Karpas-422 (cell line): Measurements from ENCODE around the gene CNIH3. TPM values are rescaled to one million over a fixed set of nuclear protein-coding genes. Genes with fewer than 3 reads are reported as not detected.

ENCODE experiments used
- DNase-seq: peaks from one replicate; pipeline ENCODE4 v3.0.0-alpha.2; 2015
- H2AFZ ChIP-seq: fragments of 200-600 bp; sonication (generic); 2 replicates; pipeline ENCODE4 v1.6.1; 2014; ENCODE audit warnings: antibody characterized with exemption, low read length, mixed read lengths
- H3K27ac ChIP-seq: fragments of 200-600 bp; sonication (generic); 2 replicates; pipeline ENCODE4 v1.5.1; 2014; ENCODE audit warnings: mild to moderate bottlenecking, low read length, moderate library complexity
- H3K27me3 ChIP-seq: fragments of 200-600 bp; sonication (generic); 2 replicates; pipeline ENCODE4 v1.6.1; 2014; ENCODE audit warnings: low read length, mixed read lengths
- H3K36me3 ChIP-seq: fragments of 200-600 bp; sonication (generic); 2 replicates; pipeline ENCODE4 v1.6.1; 2014; ENCODE audit warnings: low read length, mixed read lengths; ENCODE audit not compliant: insufficient read depth
- H3K4me1 ChIP-seq: fragments of 200-600 bp; sonication (generic); 2 replicates; pipeline ENCODE4 v1.6.1; 2014; ENCODE audit warnings: mild to moderate bottlenecking, low read length, mixed read lengths
- H3K4me2 ChIP-seq: fragments of 200-600 bp; sonication (generic); 2 replicates; pipeline ENCODE4 v1.6.1; 2014; ENCODE audit warnings: low read length, low read depth, mild to moderate bottlenecking; ENCODE audit not compliant: poor library complexity, severe bottlenecking
- H3K4me3 ChIP-seq: fragments of 200-600 bp; sonication (generic); 2 replicates; pipeline ENCODE4 v1.5.1; 2014; ENCODE audit warnings: mild to moderate bottlenecking, antibody characterized with exemption, low read length, mixed read lengths
- H3K79me2 ChIP-seq: fragments of 200-600 bp; sonication (generic); 2 replicates; pipeline ENCODE4 v1.6.1; 2014; ENCODE audit warnings: mild to moderate bottlenecking, low read length, mixed read lengths
- H3K9ac ChIP-seq: fragments of 200-600 bp; sonication (generic); 2 replicates; pipeline ENCODE4 v1.6.0; 2014; ENCODE audit warnings: low read length
- H3K9me2 ChIP-seq: fragments of 200-600 bp; sonication (generic), shearing (Covaris generic); replicated peaks from 2 replicates; pipeline ENCODE4 v1.6.0; 2014; ENCODE audit warnings: mild to moderate bottlenecking, low read length, moderate library complexity; ENCODE audit not compliant: insufficient read depth
- H3K9me3 ChIP-seq: fragments of 300-700, 200-600 bp; sonication (generic); 2 replicates; pipeline ENCODE4 v1.6.1; 2014; ENCODE audit warnings: low read length, mixed read lengths
- H4K20me1 ChIP-seq: fragments of 200-600 bp; sonication (generic); 2 replicates; pipeline ENCODE4 v1.6.1; 2014; ENCODE audit warnings: mild to moderate bottlenecking, antibody characterized with exemption, low read length, low read depth; ENCODE audit not compliant: insufficient read depth
- total RNA-seq: library from RNA; depleted of rRNA; stranded (reverse); fragments of >200 nt; shearing (Covaris generic); gene quantifications from 2 replicates; pipeline ENCODE4 v1.2.3, GENCODE V29; 2014; ENCODE audit warnings: low replicate concordance

CNIH3 gene
- total RNA-seq, 1 experiment from 2014 or later: 4.7 TPM

- no peaks in the 10 kb centered on the region for H3K9me2 ChIP-seq
- H3K27me3 ChIP-seq: no peaks in the 10 kb centered on the region
- no peaks in the 10 kb centered on the region for H3K4me1 ChIP-seq
- no peaks in the 10 kb centered on the region for H3K79me2 ChIP-seq
- no peaks in the 10 kb centered on the region for H3K9me3 ChIP-seq
- no peaks in the 10 kb centered on the region for H3K36me3 ChIP-seq
- H2AFZ ChIP-seq: no peak overlapping the region
- no peak overlapping the region for H3K4me2 ChIP-seq
- no peak overlapping the region for H3K4me3 ChIP-seq
- no peaks in the 10 kb centered on the region for H4K20me1 ChIP-seq
- H3K9ac ChIP-seq: no peak overlapping the region
- H3K27ac ChIP-seq: no peak overlapping the region
- DNase-seq: no peak
Observed at GRCh38 chr1:224619209-224619608, 3.1 kb downstream of the CNIH3 start.

DNA sequence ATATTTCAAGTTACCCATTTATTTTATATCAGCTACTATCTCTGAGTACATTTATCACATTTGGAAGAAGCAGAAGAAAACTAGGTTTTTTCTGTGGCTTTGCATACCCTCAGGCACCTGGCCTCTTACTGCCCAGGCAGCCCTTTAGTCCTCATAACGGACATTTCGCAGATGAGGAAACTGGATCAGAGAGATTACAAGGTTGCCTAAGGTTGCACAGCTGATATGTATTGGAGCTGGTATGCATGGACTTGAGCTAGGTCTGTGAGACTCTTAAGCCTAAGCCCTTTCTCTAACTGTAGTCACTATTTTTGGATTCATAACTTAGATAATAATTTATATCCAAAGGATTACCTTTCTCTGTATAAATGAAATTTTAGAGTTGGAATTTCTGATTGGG lies 4.0 kb downstream of the CNIH3 start:
- Histone ChIP-seq H3K4me3 (no peak overlapping the region), H3K36me3 (no peaks in the 10 kb centered on the region), H4K20me1 (no peaks in the 10 kb centered on the region), H3K4me2 (no peak overlapping the region), H3K9me2 (no peaks in the 10 kb centered on the region), H3K9ac (no peak overlapping the region), H2AFZ (no peak overlapping the region), H3K79me2 (no peaks in the 10 kb centered on the region), H3K27me3 (no peaks in the 10 kb centered on the region), H3K9me3 (no peaks in the 10 kb centered on the region), H3K27ac (no peak overlapping the region), H3K4me1 (no peaks in the 10 kb centered on the region)
- no peak for DNase-seq

GRCh38 chr1:224621813-224622682 lies 5.9 kb downstream of the CNIH3 start:
- no peaks in the 10 kb centered on the region for H3K9me3 ChIP-seq
- no peak overlapping the region for H3K9ac ChIP-seq
- H2AFZ ChIP-seq: no peak overlapping the region
- no peak for DNase-seq
- H3K36me3 ChIP-seq: no peaks in the 10 kb centered on the region
- H4K20me1 ChIP-seq: no peaks in the 10 kb centered on the region
- H3K4me2 ChIP-seq: no peak overlapping the region
- no peaks in the 10 kb centered on the region for H3K27me3 ChIP-seq
- no peak overlapping the region for H3K4me3 ChIP-seq
- H3K4me1 ChIP-seq: no peaks in the 10 kb centered on the region
- no peaks in the 10 kb centered on the region for H3K9me2 ChIP-seq
- H3K79me2 ChIP-seq: no peaks in the 10 kb centered on the region
- H3K27ac ChIP-seq: no peak overlapping the region

- no peaks in the 10 kb centered on the region for H3K36me3 ChIP-seq
Observed at GRCh38 chr1:224622831-224623230, 6.7 kb downstream of the CNIH3 start.

DNA sequence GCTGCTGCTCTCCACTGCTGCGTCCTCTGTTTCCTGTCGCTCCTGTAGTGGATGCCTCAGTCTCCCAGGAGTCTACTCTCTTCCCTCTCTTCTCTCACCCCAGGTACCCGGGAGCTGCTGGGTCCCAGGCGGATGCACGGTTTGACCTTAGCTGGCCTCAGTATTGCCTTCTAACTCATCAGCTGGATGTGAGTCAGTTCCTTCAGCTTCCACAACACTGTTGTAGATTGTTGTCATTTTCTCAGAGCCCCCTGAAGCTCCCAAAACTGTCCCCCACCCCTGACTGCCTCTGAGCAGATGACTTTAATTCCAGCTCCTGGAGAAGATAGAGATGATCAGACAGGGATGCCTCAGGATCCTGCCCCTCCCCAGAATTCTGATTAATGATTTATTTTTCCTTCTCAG lies 7.2 kb downstream of the CNIH3 start:
- DNase-seq: no peak
- no peaks in the 10 kb centered on the region for H3K4me1 ChIP-seq
- no peaks in the 10 kb centered on the region for H3K27me3 ChIP-seq
- no peaks in the 10 kb centered on the region for H4K20me1 ChIP-seq
- H3K79me2 ChIP-seq: no peaks in the 10 kb centered on the region
- no peaks in the 10 kb centered on the region for H3K9me3 ChIP-seq
- H3K9ac ChIP-seq: no peak overlapping the region
- H3K4me2 ChIP-seq: no peak overlapping the region
- no peak overlapping the region for H3K4me3 ChIP-seq
- no peaks in the 10 kb centered on the region for H3K9me2 ChIP-seq
- H3K27ac ChIP-seq: no peak overlapping the region
- no peak overlapping the region for H2AFZ ChIP-seq
- H3K36me3 ChIP-seq: no peaks in the 10 kb centered on the region

More at GRCh38 chr1:224622831-224623230, 6.7 kb downstream of the CNIH3 start:
- H3K9ac ChIP-seq: no peak overlapping the region
- no peaks in the 10 kb centered on the region for H3K9me3 ChIP-seq
- H3K4me1 ChIP-seq: no peaks in the 10 kb centered on the region
- no peak overlapping the region for H3K4me2 ChIP-seq
- no peak overlapping the region for H3K4me3 ChIP-seq
- no peak for DNase-seq
- no peaks in the 10 kb centered on the region for H3K79me2 ChIP-seq
- no peaks in the 10 kb centered on the region for H3K9me2 ChIP-seq
- H3K27ac ChIP-seq: no peak overlapping the region
- H4K20me1 ChIP-seq: no peaks in the 10 kb centered on the region
- H3K27me3 ChIP-seq: no peaks in the 10 kb centered on the region
- no peak overlapping the region for H2AFZ ChIP-seq

GRCh38 chr1:224623743-224624333 lies 7.7 kb downstream of the CNIH3 start:
- no peaks in the 10 kb centered on the region for H3K79me2 ChIP-seq
- no peaks in the 10 kb centered on the region for H3K36me3 ChIP-seq
- no peak overlapping the region for H3K4me3 ChIP-seq

DNA sequence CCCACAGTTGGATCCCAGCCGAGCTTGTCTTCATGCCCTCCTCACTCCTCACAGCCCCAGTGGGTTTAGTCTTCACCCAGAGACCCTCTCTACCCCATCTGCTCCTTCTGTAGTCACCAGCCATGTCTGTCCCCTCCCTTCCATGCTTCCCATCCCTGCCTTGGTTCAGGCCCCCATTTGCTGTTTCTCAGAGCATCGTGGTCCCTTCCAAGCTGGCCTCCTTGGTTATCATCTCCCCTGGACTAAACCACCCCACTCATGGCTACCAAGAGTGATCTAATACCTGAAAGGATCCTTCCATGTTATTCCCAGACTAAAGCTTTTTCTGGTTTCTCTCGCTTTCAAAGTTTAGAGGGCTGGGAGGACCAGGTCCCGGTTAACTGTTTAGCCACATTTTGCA lies 8.3 kb downstream of the CNIH3 start:
- Histone ChIP-seq H2AFZ (no peak overlapping the region), H3K36me3 (no peaks in the 10 kb centered on the region), H3K27me3 (no peaks in the 10 kb centered on the region), H3K79me2 (no peaks in the 10 kb centered on the region), H3K4me2 (no peak overlapping the region), H4K20me1 (no peaks in the 10 kb centered on the region), H3K4me3 (no peak overlapping the region), H3K9me3 (no peaks in the 10 kb centered on the region), H3K9me2 (no peaks in the 10 kb centered on the region), H3K27ac (no peak overlapping the region), H3K9ac (no peak overlapping the region), H3K4me1 (no peaks in the 10 kb centered on the region)
- no peak for DNase-seq

More at GRCh38 chr1:224623743-224624333, 7.7 kb downstream of the CNIH3 start:
- no peaks in the 10 kb centered on the region for H3K9me3 ChIP-seq
- H2AFZ ChIP-seq: no peak overlapping the region
- H3K27ac ChIP-seq: no peak overlapping the region
- no peak overlapping the region for H3K4me2 ChIP-seq
- no peaks in the 10 kb centered on the region for H3K27me3 ChIP-seq
- H3K9ac ChIP-seq: no peak overlapping the region
- no peaks in the 10 kb centered on the region for H3K4me1 ChIP-seq
- DNase-seq: no peak
- H4K20me1 ChIP-seq: no peaks in the 10 kb centered on the region
- H3K9me2 ChIP-seq: no peaks in the 10 kb centered on the region

DNA sequence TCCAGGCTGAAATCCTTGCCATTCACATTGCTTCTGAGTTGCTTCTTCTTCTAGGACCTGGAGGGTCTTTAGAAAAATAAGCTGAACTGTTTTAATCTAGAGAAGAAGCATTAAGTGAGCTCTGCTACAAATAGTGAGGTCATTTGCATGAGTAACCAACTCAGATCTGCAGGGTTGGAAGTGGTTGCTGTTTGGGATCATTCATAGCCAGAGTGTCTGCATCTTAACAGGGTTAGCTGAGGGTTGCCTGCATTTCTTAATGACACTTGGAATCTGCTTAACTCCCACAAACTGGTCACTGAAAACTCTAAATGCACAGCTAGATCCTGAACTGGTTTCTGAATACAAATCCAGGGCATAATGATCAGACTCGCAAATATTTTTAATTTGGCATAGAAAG lies 9.9 kb downstream of the CNIH3 start:
- no peaks in the 10 kb centered on the region for H3K79me2 ChIP-seq
- H3K9me3 ChIP-seq: no peaks in the 10 kb centered on the region
- H4K20me1 ChIP-seq: no peaks in the 10 kb centered on the region
- no peak overlapping the region for H3K27ac ChIP-seq
- H3K27me3 ChIP-seq: no peaks in the 10 kb centered on the region
- no peaks in the 10 kb centered on the region for H3K9me2 ChIP-seq
- no peak overlapping the region for H3K4me2 ChIP-seq
- DNase-seq: no peak
- no peaks in the 10 kb centered on the region for H3K4me1 ChIP-seq
- H2AFZ ChIP-seq: no peak overlapping the region
- no peak overlapping the region for H3K4me3 ChIP-seq
- no peak overlapping the region for H3K9ac ChIP-seq
- no peaks in the 10 kb centered on the region for H3K36me3 ChIP-seq
